Liver (tissue), 9 donors: Measurements from ENCODE around the gene TMEM204. TPM values are rescaled to one million over a fixed set of nuclear protein-coding genes. Genes with fewer than 3 reads are reported as not detected.

ENCODE experiments used
- DNase-seq: peaks from one replicate; pipeline ENCODE4 v3.0.0-alpha.2; 2017; ENCODE audit warnings: low spot score
- H3K27ac ChIP-seq, 2 donors: one replicate each; pipeline ENCODE4 v1.7.0; 2013; ENCODE audit warnings: inconsistent platforms in 2 of 2, low read length in 2 of 2, control low read depth in 1 of 2, low read depth in 1 of 2, mild to moderate bottlenecking in 1 of 2
- H3K27me3 ChIP-seq, 4 donors: one replicate each; pipeline versions ENCODE4 v1.6.1 to v1.7.0; 2013; ENCODE audit warnings: low read length in 3 of 4, inconsistent platforms in 1 of 4, mild to moderate bottlenecking in 1 of 4, moderate library complexity in 1 of 4; ENCODE audit not compliant: control insufficient read depth in 4 of 4, insufficient read depth in 4 of 4
- H3K36me3 ChIP-seq, 4 donors: one replicate each; pipeline versions ENCODE4 v1.6.1 to v1.7.0; 2013; ENCODE audit warnings: low read length in 3 of 4, mild to moderate bottlenecking in 3 of 4, low read depth in 1 of 4, moderate library complexity in 1 of 4; ENCODE audit not compliant: control insufficient read depth in 4 of 4, insufficient read depth in 3 of 4
- H3K4me1 ChIP-seq, 4 donors: one replicate each; pipeline versions ENCODE4 v1.6.1 to v1.7.0; 2013; ENCODE audit warnings: low read length in 3 of 4, mild to moderate bottlenecking in 3 of 4, moderate library complexity in 1 of 4; ENCODE audit not compliant: control insufficient read depth in 4 of 4, insufficient read depth in 4 of 4
- H3K4me3 ChIP-seq, 3 donors: one replicate each; pipeline versions ENCODE4 v1.6.1 to v1.7.0; 2013; ENCODE audit warnings: low read length in 3 of 3, control low read depth in 1 of 3, low read depth in 1 of 3, mild to moderate bottlenecking in 1 of 3
- H3K9ac ChIP-seq, 2 donors: one replicate each; pipeline ENCODE4 v1.7.0; 2013; ENCODE audit warnings: low read length in 2 of 2, mild to moderate bottlenecking in 2 of 2, moderate library complexity in 2 of 2, control low read depth in 1 of 2, low read depth in 1 of 2
- H3K9me3 ChIP-seq, 4 donors: one replicate each; pipeline versions ENCODE4 v1.6.1 to v1.7.0; 2013; ENCODE audit warnings: low read length in 3 of 4; ENCODE audit not compliant: control insufficient read depth in 4 of 4
- EGR1 ChIP-seq, 2 donors: IDR thresholded peaks; 2 replicates each; pipeline ENCODE4 v1.6.1; 2016 to 2018; ENCODE audit warnings: antibody characterized with exemption in 2 of 2, low read depth in 2 of 2
- FOXA1 ChIP-seq: IDR thresholded peaks from 2 replicates; pipeline ENCODE4 v1.6.1; 2016; ENCODE audit warnings: antibody characterized with exemption
- FOXA2 ChIP-seq: IDR thresholded peaks from 2 replicates; pipeline ENCODE4 v1.6.1; 2016; ENCODE audit warnings: antibody characterized with exemption
- GABPA ChIP-seq, 2 donors: IDR thresholded peaks in 1 of 2; conservative IDR thresholded peaks in 1 of 2; 2 replicates each; pipeline ENCODE4 v1.6.1; 2016; ENCODE audit warnings: antibody characterized with exemption in 2 of 2, mild to moderate bottlenecking in 1 of 2, moderate library complexity in 1 of 2
- HNF4A ChIP-seq, 2 donors: conservative IDR thresholded peaks; 2 replicates each; pipeline ENCODE4 v1.6.1; 2016; ENCODE audit warnings: antibody characterized with exemption in 2 of 2, mild to moderate bottlenecking in 2 of 2
- HNF4G ChIP-seq: IDR thresholded peaks from 2 replicates; pipeline ENCODE4 v1.6.1; 2016; ENCODE audit warnings: antibody characterized with exemption
- JUND ChIP-seq, 2 donors: IDR thresholded peaks; 2 replicates each; pipeline ENCODE4 v1.6.1; 2016; ENCODE audit warnings: antibody characterized with exemption in 2 of 2
- NR2F2 ChIP-seq: IDR thresholded peaks from 2 replicates; pipeline ENCODE4 v1.6.1; 2016; ENCODE audit warnings: antibody characterized with exemption
- RAD21 ChIP-seq, 2 donors: IDR thresholded peaks; 2 replicates each; pipeline ENCODE4 v1.6.1; 2016; ENCODE audit warnings: antibody characterized with exemption in 2 of 2, mild to moderate bottlenecking in 2 of 2
- RXRA ChIP-seq, 2 donors: IDR thresholded peaks; 2 replicates each; pipeline ENCODE4 v1.6.1; 2017 to 2018; ENCODE audit warnings: antibody characterized with exemption in 2 of 2, mild to moderate bottlenecking in 1 of 2
- SP1 ChIP-seq: IDR thresholded peaks from 2 replicates; pipeline ENCODE4 v1.6.1; 2018; ENCODE audit warnings: antibody characterized with exemption, mild to moderate bottlenecking
- YY1 ChIP-seq: IDR thresholded peaks from 2 replicates; pipeline ENCODE4 v1.6.1; 2016; ENCODE audit warnings: antibody characterized with exemption, mild to moderate bottlenecking
- WGBS: extraction: QIAGEN DNeasy Blood & Tissue Kit; methylation state at CpG from one replicate; pipeline ENCODE4 v1.1.7; 2013; 5-methylcytosine and 5-hydroxymethylcytosine counted together
- polyA plus RNA-seq, 2 donors: library from polyadenylated mRNA; stranded (reverse) in 1 of 2; unstranded in 1 of 2; fragments of 200-250 nt in 1 of 2; fragments of >200 nt in 1 of 2; fragmentation: Nextera tagmentation in 1 of 2; extraction: Ambion mirVana in 1 of 2; gene quantifications; one replicate each; pipeline versions ENCODE4 v1.2.1 to v1.2.3, GENCODE V29; 2013 to 2015
- total RNA-seq, 2 donors: library from RNA; depleted of rRNA; stranded (reverse); fragments of >200 nt; gene quantifications; one replicate each; pipeline ENCODE4 v1.2.3, GENCODE V29; 2014
- TF ChIP-seq, protein P1 (sequence below): fragments of 150-350 bp; IDR thresholded peaks from 2 replicates; pipeline ENCODE4 v1.5.1; 2017; ENCODE audit warnings: improper control_type of control experiment, low read depth, low read length; ENCODE audit not compliant: missing input control
- TF ChIP-seq, protein P2 (sequence below): IDR thresholded peaks from 2 replicates; pipeline ENCODE4 v1.6.1; 2016; ENCODE audit warnings: antibody characterized with exemption
- TF ChIP-seq, protein P3 (sequence below): IDR thresholded peaks from 2 replicates; pipeline ENCODE4 v1.6.1; 2016; ENCODE audit warnings: antibody characterized with exemption
- TF ChIP-seq, protein P4 (sequence below): IDR thresholded peaks from 2 replicates; pipeline ENCODE4 v1.6.1; 2016; ENCODE audit warnings: antibody characterized with exemption
- donor health status: healthy.
- donor health status: healthy.
- donor health status: healthy.
- donor health status: healthy.
- donor health status: healthy.

TMEM204 gene
- total and polyA plus RNA-seq, 4 donors = 3.5 to 14.4 (median 10.7) TPM

DNA sequence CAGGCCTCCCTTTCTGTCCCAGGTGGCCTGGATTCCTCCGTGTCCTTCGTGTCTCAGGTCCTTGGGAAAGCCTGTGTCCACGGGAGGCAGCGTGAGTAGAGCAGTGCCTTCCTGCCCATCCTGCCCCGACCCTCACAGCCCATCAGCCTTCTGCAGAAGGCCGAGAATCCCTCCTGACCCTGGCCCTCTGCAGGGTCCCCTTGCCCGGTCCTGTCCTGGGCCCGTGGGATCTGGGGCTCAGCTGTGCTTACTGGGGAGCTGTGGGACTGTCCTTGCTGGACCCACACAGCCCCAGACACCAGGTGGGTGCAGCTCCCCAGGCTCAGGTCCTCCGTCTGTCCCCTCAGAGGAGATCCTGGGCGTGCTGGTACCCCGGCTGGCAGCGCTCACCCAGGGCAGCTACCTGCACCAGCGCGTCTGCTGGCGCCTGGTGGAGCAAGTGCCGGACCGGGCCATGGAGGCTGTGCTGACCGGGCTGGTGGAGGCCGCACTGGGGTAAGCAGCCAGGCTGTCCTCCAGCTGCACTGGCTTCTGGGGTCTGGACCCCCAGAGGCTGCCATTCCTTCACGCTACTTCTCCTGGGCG is 36.4 kb upstream of the TMEM204 start:
- no peak overlapping the region for H3K4me3 ChIP-seq
- H3K36me3 ChIP-seq = peaks cover 0 to 51% (median 28%) of the 10 kb centered on the region in 4 donors
- DNase-seq = no peak
- no peaks in the 10 kb centered on the region for H3K9me3 ChIP-seq
- no peak overlapping the region for H3K27ac ChIP-seq
- H3K4me1 ChIP-seq = peaks cover 9 to 22% (median 16%) of the 10 kb centered on the region in 4 donors
- H3K9ac ChIP-seq = no peak overlapping the region
- 92% methylated on average over 21 of the region's 21 CpGs for WGBS
- TF ChIP-seq NR2F2 (no peak), RXRA (IDR thresholded peaks at IDR 0.05) (no peak), EGR1 (IDR thresholded peaks at IDR 0.05; ENCODE audit: low read depth in 2 of 2) (no peak), SP1 (no peak), FOXA2 (no peak), YY1 (no peak), FOXA1 (no peak), HNF4G (no peak), JUND (IDR thresholded peaks at IDR 0.05) (no peak)
- TF ChIP-seq, protein P1, sequence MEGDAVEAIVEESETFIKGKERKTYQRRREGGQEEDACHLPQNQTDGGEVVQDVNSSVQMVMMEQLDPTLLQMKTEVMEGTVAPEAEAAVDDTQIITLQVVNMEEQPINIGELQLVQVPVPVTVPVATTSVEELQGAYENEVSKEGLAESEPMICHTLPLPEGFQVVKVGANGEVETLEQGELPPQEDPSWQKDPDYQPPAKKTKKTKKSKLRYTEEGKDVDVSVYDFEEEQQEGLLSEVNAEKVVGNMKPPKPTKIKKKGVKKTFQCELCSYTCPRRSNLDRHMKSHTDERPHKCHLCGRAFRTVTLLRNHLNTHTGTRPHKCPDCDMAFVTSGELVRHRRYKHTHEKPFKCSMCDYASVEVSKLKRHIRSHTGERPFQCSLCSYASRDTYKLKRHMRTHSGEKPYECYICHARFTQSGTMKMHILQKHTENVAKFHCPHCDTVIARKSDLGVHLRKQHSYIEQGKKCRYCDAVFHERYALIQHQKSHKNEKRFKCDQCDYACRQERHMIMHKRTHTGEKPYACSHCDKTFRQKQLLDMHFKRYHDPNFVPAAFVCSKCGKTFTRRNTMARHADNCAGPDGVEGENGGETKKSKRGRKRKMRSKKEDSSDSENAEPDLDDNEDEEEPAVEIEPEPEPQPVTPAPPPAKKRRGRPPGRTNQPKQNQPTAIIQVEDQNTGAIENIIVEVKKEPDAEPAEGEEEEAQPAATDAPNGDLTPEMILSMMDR = no peak
- TF ChIP-seq, protein P2, sequence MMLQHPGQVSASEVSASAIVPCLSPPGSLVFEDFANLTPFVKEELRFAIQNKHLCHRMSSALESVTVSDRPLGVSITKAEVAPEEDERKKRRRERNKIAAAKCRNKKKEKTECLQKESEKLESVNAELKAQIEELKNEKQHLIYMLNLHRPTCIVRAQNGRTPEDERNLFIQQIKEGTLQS = no peak
- TF ChIP-seq, protein P3, sequence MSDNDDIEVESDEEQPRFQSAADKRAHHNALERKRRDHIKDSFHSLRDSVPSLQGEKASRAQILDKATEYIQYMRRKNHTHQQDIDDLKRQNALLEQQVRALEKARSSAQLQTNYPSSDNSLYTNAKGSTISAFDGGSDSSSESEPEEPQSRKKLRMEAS = no peak
- TF ChIP-seq, protein P4, sequence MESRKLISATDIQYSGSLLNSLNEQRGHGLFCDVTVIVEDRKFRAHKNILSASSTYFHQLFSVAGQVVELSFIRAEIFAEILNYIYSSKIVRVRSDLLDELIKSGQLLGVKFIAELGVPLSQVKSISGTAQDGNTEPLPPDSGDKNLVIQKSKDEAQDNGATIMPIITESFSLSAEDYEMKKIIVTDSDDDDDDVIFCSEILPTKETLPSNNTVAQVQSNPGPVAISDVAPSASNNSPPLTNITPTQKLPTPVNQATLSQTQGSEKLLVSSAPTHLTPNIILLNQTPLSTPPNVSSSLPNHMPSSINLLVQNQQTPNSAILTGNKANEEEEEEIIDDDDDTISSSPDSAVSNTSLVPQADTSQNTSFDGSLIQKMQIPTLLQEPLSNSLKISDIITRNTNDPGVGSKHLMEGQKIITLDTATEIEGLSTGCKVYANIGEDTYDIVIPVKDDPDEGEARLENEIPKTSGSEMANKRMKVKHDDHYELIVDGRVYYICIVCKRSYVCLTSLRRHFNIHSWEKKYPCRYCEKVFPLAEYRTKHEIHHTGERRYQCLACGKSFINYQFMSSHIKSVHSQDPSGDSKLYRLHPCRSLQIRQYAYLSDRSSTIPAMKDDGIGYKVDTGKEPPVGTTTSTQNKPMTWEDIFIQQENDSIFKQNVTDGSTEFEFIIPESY = no peak
- no peaks in the 10 kb centered on the region for H3K27me3 ChIP-seq

DNA sequence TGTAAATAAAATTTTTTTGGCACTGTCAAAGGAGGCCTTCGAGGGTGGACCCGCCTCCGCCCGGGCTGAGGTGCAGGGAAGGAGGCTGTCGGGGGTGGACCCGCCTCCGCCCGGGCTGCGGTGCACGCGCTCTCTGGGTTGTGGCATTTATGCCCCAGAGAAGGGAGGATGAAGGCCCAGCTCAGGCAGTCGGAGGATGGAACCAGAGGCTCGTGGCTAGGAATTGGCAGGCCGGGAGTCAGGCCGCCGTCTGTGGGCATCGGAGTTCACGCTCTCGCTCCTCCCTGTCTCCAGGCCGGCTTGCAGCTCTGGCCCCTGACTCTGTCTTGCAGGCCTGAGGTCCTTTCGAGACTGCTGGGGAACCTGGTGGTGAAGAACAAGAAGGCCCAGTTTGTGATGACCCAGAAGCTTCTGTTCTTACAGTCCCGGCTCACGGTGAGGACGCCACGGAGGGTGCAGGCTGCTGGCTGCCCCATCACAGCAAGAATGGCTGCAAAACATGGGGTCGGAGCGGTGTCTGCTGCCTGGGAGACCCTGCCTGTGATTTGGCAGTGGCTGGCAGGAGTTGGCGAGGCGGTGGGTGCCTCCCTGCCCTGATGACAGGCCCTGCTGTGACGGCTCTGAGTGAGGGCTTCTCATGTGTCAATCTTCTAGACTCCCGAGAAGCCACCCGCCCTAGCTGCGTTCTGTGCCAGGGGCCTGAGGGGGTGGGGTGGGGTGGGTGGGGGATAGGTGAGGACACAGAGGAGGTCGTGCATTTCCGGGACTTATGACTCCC is 34.4 kb upstream of the TMEM204 start:
- no peaks in the 10 kb centered on the region for H3K27me3 ChIP-seq
- no peak overlapping the region for H3K4me3 ChIP-seq
- no peak overlapping the region for H3K9ac ChIP-seq
- H3K9me3 ChIP-seq = no peaks in the 10 kb centered on the region
- TF ChIP-seq GABPA (IDR thresholded peaks at IDR 0.05 in 1 of 2, conservative IDR thresholded peaks at IDR 0.05 in 1 of 2) (no peak), HNF4A (conservative IDR thresholded peaks at IDR 0.05) (no peak), JUND (IDR thresholded peaks at IDR 0.05) (no peak), RAD21 (IDR thresholded peaks at IDR 0.05) (no peak)
- TF ChIP-seq, protein P1 = no peak
- H3K4me1 ChIP-seq = peaks cover 5 to 10% (median 8%) of the 10 kb centered on the region in 4 donors
- peaks cover 4 to 64% (median 34%) of the 10 kb centered on the region in 4 donors for H3K36me3 ChIP-seq
- no peak for DNase-seq
- H3K27ac ChIP-seq = no peak overlapping the region
- WGBS = 96% methylated on average over 35 of the region's 35 CpGs
